ENCODE results near the gene ARHGAP36.

Gene ARHGAP36

DNA sequence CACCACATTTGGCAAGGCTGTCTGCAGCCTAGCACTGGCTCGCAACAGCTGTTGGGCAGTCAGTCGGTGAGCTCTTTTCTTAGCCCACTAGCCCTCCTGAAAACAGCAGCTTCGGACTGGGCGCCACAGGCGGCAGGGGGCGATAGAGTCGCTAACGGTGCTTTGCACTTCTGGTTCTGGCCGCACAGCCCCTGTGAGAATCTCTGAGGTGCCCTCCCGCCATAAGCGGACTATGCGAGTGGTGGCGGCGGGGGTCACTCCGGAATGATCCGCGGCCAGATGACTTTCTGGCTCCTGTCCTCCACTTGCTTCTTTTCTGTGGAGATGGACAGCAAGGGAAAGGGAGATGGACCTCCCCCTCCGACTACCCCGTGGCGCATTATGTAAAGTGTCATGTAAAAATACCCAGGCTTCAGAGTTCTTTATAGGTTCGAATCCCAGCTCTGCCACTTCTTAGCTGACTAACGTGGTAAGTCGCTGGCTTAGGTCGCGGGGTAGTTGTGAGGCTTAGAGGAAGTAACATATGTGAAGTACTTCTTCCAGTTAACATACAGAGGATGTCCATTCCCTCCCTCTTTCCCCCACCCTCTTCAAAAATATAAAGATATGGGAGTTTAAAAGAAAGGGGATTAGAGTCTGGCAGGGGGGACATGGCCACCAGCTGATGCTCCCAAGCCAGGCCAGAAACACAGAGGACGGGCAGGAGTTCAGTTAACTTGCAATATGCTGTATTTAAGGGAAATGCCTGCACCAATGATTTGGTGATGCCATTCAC is 11.0 kb downstream of the ARHGAP36 start:
- in situ Hi-C loops (cut with MboI; ENCODE audit: low sequenced_read_pairs): no loop called here

DNA sequence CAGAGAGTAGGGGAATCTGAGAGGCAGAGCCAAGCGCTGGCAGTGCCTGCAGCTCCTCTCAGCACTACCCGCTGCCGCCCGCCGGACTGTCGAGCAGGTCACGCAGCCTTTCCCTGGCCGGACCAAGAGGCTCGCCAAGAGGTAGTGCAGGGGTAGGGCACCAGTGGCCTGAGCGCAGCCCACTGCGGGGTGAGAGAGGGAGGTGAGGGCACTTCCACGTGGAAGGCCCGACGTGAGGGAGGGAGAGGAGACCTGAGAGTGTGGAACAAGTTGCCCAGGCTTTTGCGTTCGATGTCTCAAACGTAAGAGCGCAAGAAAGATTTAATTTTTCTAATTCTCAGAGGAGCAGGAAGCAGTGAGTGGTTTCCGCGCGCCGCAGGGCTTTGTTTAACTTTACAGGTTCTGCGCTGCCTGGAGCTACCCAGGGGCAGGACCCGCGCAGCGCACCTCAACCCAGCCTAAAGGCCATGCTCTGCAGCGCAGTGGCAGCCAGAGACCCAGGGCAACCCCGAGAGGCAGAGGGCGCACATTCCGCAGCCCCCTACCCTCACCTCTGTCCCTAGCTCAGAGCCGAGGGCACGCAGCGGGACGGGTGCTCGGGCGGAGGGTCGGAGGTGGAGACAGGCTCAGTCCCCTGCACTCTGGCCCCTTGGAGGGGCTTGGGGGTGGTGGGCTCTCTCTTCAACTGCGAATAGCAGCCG is 14.9 kb downstream of the ARHGAP36 start:
- in situ Hi-C loops (cut with MboI; ENCODE audit: low sequenced_read_pairs): no loop called here

DNA sequence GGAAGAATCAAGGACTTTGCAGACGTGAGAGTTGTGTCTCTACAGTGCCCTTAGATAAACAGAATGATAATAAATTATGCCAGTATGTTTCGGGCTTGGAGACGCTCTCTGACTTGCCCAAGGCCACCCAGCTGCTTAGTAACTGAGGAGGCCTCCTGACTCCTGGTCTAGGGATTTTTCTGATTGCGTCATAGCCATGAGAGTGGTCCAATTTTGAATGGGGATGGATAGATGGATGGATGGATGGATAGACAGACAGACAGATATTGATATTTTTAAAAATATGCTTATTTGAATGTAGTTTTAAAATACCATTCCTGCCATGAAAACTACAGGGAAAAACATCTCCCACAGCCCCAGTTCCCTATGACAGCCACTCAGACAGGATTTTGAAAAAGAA is 15.5 kb downstream of the ARHGAP36 start:
- in situ Hi-C loops (cut with MboI; ENCODE audit: low sequenced_read_pairs): no loop called here

DNA sequence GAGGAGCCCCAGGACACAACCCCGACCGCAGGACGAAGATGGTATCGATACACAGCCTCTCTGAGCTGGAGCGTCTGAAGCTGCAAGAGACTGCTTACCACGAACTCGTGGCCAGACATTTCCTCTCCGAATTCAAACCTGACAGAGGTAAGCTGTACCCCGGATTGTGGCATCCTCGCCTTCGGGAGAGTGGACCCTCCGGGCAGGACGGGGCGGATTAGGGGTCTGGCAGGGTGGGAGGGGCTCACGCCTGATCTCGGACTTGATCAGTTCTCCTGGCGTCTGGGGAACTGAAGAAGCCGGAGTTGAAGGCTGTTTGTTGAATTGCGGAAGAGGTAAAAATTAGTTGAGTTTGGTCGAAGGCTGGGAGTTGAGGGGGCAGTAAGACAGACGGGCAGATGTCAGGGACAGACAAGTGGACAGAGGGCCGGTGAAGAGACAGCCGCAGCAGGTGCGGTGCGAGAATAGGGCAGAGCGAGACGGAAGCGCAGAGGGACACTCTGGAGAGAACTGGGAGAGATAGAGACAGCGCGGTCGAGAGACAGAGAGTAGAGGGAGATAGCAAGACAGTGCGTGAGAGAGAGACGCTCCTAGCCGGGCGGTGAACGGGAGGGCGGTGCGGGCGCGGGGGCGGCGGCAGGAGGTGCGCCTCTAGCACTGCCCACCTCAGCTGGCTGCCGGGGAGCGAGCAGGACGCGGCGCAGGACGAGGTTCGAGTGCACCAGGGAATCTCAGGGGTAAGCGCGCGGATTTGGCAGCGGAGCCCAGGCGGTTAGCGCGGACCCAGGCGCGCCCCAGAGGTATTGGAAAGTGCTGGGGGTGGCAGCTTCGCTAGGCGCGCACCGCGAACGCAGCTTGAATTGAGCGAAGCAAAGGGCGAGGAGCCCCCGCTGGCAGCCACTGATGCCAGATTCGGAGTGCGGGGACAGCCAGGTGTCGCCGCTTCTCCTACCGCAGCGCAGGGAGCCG is 23.9 kb downstream of the ARHGAP36 start:
- in situ Hi-C loops (cut with MboI; ENCODE audit: low sequenced_read_pairs): no loop called here

GRCh38 chrX:131083510-131084142 is 25.5 kb downstream of the ARHGAP36 start:
- in situ Hi-C loops (cut with MboI; ENCODE audit: low sequenced_read_pairs): no loop called here

DNA sequence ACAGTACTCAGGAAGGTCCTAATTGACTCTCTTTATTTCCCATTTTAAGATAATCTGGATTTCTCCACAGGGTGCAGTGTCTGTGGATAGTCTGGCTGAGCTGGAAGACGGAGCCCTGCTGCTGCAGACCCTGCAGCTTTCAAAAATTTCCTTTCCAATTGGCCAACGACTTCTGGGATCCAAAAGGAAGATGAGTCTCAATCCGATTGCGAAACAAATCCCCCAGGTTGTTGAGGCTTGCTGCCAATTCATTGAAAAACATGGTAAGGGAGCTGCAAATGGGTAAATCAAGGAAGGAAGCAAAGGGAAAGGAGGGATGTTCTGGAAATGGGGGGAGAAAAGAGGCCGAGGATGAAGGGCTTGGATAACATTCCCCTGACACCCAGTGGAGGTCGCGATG is 26.0 kb downstream of the ARHGAP36 start:
- in situ Hi-C loops (cut with MboI; ENCODE audit: low sequenced_read_pairs): no loop called here

DNA sequence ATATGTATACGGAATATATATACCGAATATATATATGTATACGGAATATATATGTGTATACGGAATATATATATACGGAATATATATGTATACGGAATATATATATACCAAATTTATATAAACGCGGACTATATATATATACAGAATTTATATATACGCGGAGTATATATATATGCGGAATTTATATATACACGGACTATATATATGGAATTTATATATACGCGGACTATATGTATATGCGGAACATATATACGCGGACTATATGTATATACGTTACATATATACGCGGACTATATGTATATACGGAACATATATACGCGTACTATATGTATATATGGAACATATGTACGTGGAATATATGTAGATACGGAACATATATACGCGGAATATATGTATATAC is 78.6 kb downstream of the ARHGAP36 start:
- in situ Hi-C loops (cut with MboI; ENCODE audit: low sequenced_read_pairs): no loop called here

DNA sequence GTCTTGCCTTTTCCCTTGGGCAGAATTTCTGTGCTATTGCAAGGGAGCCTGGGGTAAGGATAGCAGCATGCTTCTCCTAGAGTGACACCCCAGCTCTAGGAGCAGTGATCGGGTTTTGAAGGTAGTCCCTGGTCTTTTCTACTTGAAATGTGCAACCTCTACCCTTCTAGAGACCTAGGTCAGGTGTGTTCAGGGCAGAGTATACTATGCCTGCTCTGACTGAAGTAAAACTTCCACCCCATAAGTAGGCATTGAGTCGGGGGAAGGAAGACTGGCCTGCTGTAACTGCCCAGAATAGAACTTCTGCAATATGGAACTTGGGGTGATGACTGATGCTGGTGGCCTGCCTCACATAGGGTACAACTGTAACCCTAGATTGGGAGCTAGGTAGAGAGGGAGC is 80.9 kb downstream of the ARHGAP36 start:
- in situ Hi-C loops (cut with MboI; ENCODE audit: low sequenced_read_pairs): no loop called here
